ENCODE results near the gene PALMD.
A peak's percentile ranks its signal among the peaks of the same experiment; 100 is the strongest.

The PALMD gene

GRCh38 chr1:99674115-99675064 lies 28.5 kb downstream of the PALMD start:
- TF ChIP-seq EP300 (IDR thresholded peaks at IDR 0.05; ENCODE audit: borderline replicate concordance) (no peak), ZBTB7A (IDR thresholded peaks at IDR 0.05; ENCODE audit: low read depth) (no peak), REST (IDR thresholded peaks at IDR 0.05; ENCODE audit: low read depth) (no peak), NFIC (IDR thresholded peaks at IDR 0.05) (0 out of 2 replicates have a peak, but pooled peaks have one; percentile 9)

- TF ChIP-seq FOXM1 (IDR thresholded peaks at IDR 0.05; ENCODE audit: borderline replicate concordance, low read depth) (no peak), CREB1 (IDR thresholded peaks at IDR 0.05; ENCODE audit: low read depth) (no peak), TEAD4 (IDR thresholded peaks at IDR 0.05) (no peak), ZBTB7A (IDR thresholded peaks at IDR 0.05; ENCODE audit: low read depth) (no peak), YY1 (IDR thresholded peaks at IDR 0.05; ENCODE audit: low read depth) (no peak), REST (IDR thresholded peaks at IDR 0.05; ENCODE audit: low read depth) (no peak), EGR1 (IDR thresholded peaks at IDR 0.05) (no peak), TAF1 (IDR thresholded peaks at IDR 0.05; ENCODE audit: low read depth) (no peak), CEBPB (IDR thresholded peaks at IDR 0.05) (no peak), NFIC (IDR thresholded peaks at IDR 0.05) (no peak), MAX (IDR thresholded peaks at IDR 0.05) (no peak), TCF12 (IDR thresholded peaks at IDR 0.05; ENCODE audit: low read depth) (no peak), EP300 (IDR thresholded peaks at IDR 0.05; ENCODE audit: borderline replicate concordance) (no peak), USF1 (IDR thresholded peaks at IDR 0.05) (no peak), RAD21 (IDR thresholded peaks at IDR 0.05; ENCODE audit: low read depth) (no peak)
Measured at GRCh38 chr1:99675292-99675691, 29.4 kb downstream of the PALMD start.

GRCh38 chr1:99675994-99676393 lies 30.1 kb downstream of the PALMD start:
- TF ChIP-seq YY1 (IDR thresholded peaks at IDR 0.05; ENCODE audit: low read depth), result no peak
- no peak for TF ChIP-seq MAX (IDR thresholded peaks at IDR 0.05)
- no peak for TF ChIP-seq REST (IDR thresholded peaks at IDR 0.05; ENCODE audit: low read depth)
- TF ChIP-seq RAD21 (IDR thresholded peaks at IDR 0.05; ENCODE audit: low read depth), result no peak
- TF ChIP-seq TEAD4 (IDR thresholded peaks at IDR 0.05), result no peak
- no peak for TF ChIP-seq CEBPB (IDR thresholded peaks at IDR 0.05)
- no peak for TF ChIP-seq TAF1 (IDR thresholded peaks at IDR 0.05; ENCODE audit: low read depth)
- no peak for TF ChIP-seq NFIC (IDR thresholded peaks at IDR 0.05)
- no peak for TF ChIP-seq ZBTB7A (IDR thresholded peaks at IDR 0.05; ENCODE audit: low read depth)
- no peak for TF ChIP-seq USF1 (IDR thresholded peaks at IDR 0.05)
- no peak for TF ChIP-seq FOXM1 (IDR thresholded peaks at IDR 0.05; ENCODE audit: borderline replicate concordance, low read depth)
- no peak for TF ChIP-seq TCF12 (IDR thresholded peaks at IDR 0.05; ENCODE audit: low read depth)
- TF ChIP-seq CREB1 (IDR thresholded peaks at IDR 0.05; ENCODE audit: low read depth), result no peak
- no peak for TF ChIP-seq EGR1 (IDR thresholded peaks at IDR 0.05)

GRCh38 chr1:99676876-99677275 lies 31.0 kb downstream of the PALMD start:
- no peak for TF ChIP-seq MAX (IDR thresholded peaks at IDR 0.05)
- no peak for TF ChIP-seq CREB1 (IDR thresholded peaks at IDR 0.05; ENCODE audit: low read depth)
- no peak for TF ChIP-seq TEAD4 (IDR thresholded peaks at IDR 0.05)
- no peak for TF ChIP-seq FOXM1 (IDR thresholded peaks at IDR 0.05; ENCODE audit: borderline replicate concordance, low read depth)
- TF ChIP-seq ZBTB7A (IDR thresholded peaks at IDR 0.05; ENCODE audit: low read depth), result no peak
- no peak for TF ChIP-seq CEBPB (IDR thresholded peaks at IDR 0.05)
- TF ChIP-seq REST (IDR thresholded peaks at IDR 0.05; ENCODE audit: low read depth), result no peak
- TF ChIP-seq EGR1 (IDR thresholded peaks at IDR 0.05), result no peak
- TF ChIP-seq TCF12 (IDR thresholded peaks at IDR 0.05; ENCODE audit: low read depth), result no peak
- TF ChIP-seq YY1 (IDR thresholded peaks at IDR 0.05; ENCODE audit: low read depth), result no peak
